ENCODE results near the gene ELK4.
"Not testable (repeated sequence)": the region's sequence is repeated elsewhere in the genome, so short reads cannot be mapped to it uniquely, and the experiment has no call there.

ELK4 gene

DNA sequence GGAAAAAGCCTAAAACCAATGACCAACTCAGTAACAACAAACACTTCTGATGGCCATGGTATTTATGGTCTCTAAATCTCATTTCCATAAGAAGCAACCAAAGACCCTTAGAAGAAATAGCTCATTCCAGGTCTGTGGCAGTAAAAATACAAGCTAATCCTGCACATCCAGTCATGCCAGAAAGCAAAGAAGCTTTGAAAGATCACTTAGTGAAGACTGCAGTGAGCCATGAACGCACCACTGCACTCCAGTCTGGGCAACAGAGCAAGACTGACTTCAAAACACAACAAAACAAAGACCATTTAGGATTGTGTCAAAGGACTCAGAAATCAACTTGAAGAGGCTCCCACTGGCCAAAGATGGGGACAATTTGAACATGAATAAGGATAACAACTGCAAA is 18.4 kb upstream of the ELK4 start:
- H3K4me3 ChIP-seq (ENCODE audit: low read depth, low read length), result no peak overlapping the region
- TF ChIP-seq, protein P1, sequence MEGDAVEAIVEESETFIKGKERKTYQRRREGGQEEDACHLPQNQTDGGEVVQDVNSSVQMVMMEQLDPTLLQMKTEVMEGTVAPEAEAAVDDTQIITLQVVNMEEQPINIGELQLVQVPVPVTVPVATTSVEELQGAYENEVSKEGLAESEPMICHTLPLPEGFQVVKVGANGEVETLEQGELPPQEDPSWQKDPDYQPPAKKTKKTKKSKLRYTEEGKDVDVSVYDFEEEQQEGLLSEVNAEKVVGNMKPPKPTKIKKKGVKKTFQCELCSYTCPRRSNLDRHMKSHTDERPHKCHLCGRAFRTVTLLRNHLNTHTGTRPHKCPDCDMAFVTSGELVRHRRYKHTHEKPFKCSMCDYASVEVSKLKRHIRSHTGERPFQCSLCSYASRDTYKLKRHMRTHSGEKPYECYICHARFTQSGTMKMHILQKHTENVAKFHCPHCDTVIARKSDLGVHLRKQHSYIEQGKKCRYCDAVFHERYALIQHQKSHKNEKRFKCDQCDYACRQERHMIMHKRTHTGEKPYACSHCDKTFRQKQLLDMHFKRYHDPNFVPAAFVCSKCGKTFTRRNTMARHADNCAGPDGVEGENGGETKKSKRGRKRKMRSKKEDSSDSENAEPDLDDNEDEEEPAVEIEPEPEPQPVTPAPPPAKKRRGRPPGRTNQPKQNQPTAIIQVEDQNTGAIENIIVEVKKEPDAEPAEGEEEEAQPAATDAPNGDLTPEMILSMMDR (IDR thresholded peaks at IDR 0.05; ENCODE audit: low read depth, low read length), result no peak

DNA sequence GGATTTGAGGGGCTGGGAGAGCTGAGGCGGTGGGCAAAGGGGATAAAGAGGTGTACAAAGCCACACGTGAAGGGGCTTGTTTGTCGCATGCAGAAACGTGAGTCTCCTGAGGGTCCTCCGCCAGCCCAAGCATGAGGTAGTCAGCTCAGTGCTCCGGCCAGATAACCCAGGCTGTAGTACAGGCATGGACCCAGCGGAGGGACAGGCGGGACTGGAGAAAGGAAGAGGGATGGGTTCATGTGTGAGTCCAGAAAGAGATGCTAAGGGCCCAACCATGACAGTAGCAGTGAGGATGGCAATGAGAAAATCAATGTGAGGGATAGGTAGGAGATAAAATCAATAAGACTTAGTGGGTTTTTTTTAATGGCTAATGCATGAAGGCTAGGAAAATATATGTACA is 13.7 kb upstream of the ELK4 start:
- no peak overlapping the region for H3K4me3 ChIP-seq (ENCODE audit: low read depth, low read length)
- TF ChIP-seq, protein P1 (IDR thresholded peaks at IDR 0.05; ENCODE audit: low read depth, low read length), result no peak

DNA sequence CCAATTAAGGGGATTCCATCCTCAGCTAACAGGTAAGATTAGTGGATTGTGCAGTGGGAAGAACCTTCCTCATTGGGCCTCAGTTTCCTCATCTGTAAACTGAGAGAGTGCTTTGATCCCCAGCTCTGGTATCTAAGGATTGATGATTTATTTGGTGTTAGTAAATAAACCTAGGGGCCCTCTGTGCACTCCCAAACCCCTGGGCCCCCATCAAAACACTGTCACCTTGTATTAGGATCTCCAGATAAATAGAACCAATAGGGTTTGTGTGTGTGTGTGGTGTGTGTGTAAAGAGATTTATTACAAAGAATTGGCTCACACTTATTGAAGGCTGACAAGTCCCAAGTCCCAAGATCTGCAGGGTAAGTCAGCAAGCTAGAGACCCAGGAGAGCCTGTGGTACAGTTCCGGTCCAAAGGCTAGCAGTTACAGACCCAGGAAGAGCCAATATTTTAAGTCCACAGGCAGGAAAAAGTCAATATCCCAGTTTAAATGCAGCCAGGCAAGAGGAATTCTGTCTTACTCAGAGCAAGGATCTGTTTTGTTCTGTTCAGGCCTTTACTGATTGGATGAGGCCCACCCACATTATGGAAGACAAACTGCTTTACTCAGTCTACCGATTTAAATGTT is 11.0 kb upstream of the ELK4 start:
- TF ChIP-seq, protein P1 (IDR thresholded peaks at IDR 0.05; ENCODE audit: low read depth, low read length), result no peak

DNA sequence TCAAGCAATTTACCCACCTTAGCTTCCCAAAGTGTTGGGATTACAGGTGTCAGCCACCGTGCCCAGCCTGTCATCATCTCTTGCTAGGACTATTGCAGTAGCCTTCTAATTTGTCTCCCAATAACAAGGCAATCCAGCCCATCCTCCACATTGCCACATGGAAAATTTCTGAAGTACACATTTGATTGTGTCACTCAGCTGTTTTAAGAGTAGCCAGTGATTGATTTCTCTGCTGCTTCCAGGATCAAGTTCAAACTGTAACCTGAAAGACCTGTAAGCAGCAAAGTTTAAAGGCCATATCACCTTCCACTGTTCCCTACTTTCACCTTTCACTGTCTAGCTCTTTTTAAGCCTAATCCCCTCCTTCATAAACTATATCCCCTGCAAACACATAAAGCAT is 7.8 kb upstream of the ELK4 start:
- H3K4me3 ChIP-seq (ENCODE audit: low read depth, low read length), result no peak overlapping the region
- TF ChIP-seq, protein P1 (IDR thresholded peaks at IDR 0.05; ENCODE audit: low read depth, low read length), result no peak

More for the DNA sequence above, 11.0 kb upstream of the ELK4 start:
- H3K4me3 ChIP-seq (ENCODE audit: low read depth, low read length), result no peak overlapping the region

DNA sequence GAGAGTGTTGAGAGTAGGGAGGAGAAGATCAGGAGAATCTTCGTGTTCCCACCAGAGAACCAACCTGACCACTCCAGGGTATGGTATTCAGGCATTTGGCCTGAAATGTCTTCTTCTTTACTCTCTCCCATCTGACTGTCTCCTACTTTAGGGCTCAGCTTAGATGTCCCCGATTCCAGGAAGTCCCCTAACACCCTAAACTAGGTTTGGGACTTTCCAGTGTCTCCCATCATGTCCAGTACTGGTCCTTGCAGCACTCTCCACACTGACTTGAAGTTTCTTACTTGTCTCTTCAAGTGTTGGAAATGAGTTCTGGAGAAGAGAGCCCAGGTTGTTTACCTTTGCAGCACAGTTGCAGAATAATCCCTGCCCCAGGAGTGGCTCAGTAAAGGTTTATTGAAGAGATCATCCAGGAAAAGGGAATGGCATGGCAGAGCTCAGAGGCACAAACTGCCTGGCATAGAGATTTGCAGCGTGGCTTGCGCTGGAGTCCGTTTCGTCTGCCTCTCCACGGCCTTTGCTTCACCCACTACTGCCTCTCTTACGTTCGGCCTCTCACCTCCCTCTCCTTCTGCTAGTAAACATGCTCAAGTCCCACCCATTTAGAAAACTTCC is 6.2 kb upstream of the ELK4 start:
- TF ChIP-seq, protein P1 (IDR thresholded peaks at IDR 0.05; ENCODE audit: low read depth, low read length), result no peak

DNA sequence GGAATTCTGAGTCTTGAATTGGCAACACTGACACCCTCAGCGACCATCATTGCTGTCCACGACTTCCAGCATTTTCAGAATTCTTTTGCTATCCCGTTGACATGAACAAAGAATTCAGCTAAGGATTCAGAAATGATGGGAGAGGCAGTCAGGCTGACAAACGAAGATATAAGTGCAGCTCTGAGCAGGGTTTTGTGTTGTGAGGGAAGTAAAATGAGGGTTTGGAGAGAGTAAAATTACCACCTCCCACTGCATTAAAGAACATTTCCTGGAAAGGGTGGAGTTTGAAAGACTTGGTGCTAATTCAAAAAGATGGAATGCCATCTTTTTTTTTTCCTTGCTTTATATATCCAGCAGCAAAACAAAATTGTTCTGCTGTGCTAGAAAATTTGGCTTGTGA is 4.9 kb upstream of the ELK4 start:
- TF ChIP-seq, protein P1 (IDR thresholded peaks at IDR 0.05; ENCODE audit: low read depth, low read length), result no peak
- H3K4me3 ChIP-seq (ENCODE audit: low read depth, low read length), result no peak overlapping the region

More for the DNA sequence above, 6.2 kb upstream of the ELK4 start:
- H3K4me3 ChIP-seq (ENCODE audit: low read depth, low read length), result no peak overlapping the region

DNA sequence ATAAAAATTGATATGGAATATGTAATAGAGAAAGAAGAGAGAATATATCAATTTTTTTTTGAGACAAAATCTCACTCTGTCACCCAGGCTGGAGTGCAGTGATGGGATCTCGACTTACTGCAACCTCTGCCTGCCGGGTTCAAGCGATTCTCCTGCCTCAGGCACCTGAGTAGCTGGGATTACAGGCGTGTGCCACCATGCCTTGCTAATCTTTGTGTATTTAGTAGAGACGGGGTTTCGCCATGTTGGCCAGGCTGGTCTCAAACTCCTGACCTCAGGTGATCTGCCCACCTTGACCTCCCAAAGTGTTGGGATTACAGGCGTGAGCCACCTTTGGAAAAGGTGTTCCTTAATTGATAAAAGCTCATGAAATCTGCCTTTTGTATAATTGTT is 4.3 kb upstream of the ELK4 start:
- not testable (repeated sequence) for H3K4me3 ChIP-seq (ENCODE audit: low read depth, low read length)

Data from WI38 (cell line).